IMR-90 (cell line): ENCODE data around the gene CAND2. TPM values are rescaled to one million over a fixed set of nuclear protein-coding genes. Genes with fewer than 3 reads are reported as not detected.

Experiments used
- ATAC-seq: fragments of 200-7000 bp; cut with Tn5 transposase; 2 replicates; pipeline ENCODE4 v1.9.1; 2020; ENCODE audit warnings: low read depth, mild to moderate bottlenecking, moderate library complexity
- BruUV-seq: library from RNA; stranded (reverse); fragments of 400-500 nt; replicated peaks from 2 replicates; lab custom pipeline; 2021; lab: Mats Ljungman, UMichigan
- CTCF ChIA-PET: fragments of 300-600 bp; formaldehyde crosslinking; extraction: SDS; loops from one replicate; lab custom pipeline; 2021; ENCODE audit warnings: antibody characterized with exemption; lab: Yijun Ruan, JAX
- POLR2A ChIA-PET: fragments of 300-600 bp; sonication (Branson Sonifier 250); formaldehyde crosslinking; loops from one replicate; lab custom pipeline; 2022; ENCODE audit warnings: antibody characterized with exemption; ENCODE audit not compliant: unreplicated experiment; lab: Charles Lee
- DNase-seq: peaks from one replicate; pipeline ENCODE4 v3.0.0; 2013
- H2AFZ ChIP-seq: replicated peaks from 2 replicates; pipeline ENCODE3; 2013; ENCODE audit warnings: low read length, mild to moderate bottlenecking; ENCODE audit not compliant: poor library complexity
- H2AK5ac ChIP-seq: 2 replicates; pipeline ENCODE4 v1.6.1; 2013; ENCODE audit warnings: low read depth, low read length, inconsistent platforms
- H2AK9ac ChIP-seq: replicated peaks from 2 replicates; pipeline ENCODE3; 2013; ENCODE audit warnings: mild to moderate bottlenecking, low read depth, low read length, moderate library complexity; ENCODE audit not compliant: poor library complexity
- H2BK120ac ChIP-seq: 2 replicates; pipeline ENCODE4 v1.6.1; 2013; ENCODE audit warnings: low read depth, low read length, inconsistent platforms
- H2BK15ac ChIP-seq: 3 replicates; pipeline ENCODE4 v1.6.1; 2013; ENCODE audit warnings: low read depth, low read length, inconsistent platforms
- H2BK20ac ChIP-seq: 2 replicates; pipeline ENCODE4 v1.6.1; 2013; ENCODE audit warnings: low read depth, mild to moderate bottlenecking, inconsistent platforms, low read length, moderate library complexity
- H2BK5ac ChIP-seq: 2 replicates; pipeline ENCODE4 v1.6.1; 2013; ENCODE audit warnings: mild to moderate bottlenecking, low read depth, low read length, inconsistent platforms; ENCODE audit not compliant: poor library complexity, severe bottlenecking
- H3K14ac ChIP-seq: replicated peaks from 2 replicates; pipeline ENCODE4 v1.6.1; 2013; ENCODE audit warnings: low read depth, low read length, inconsistent platforms
- H3K18ac ChIP-seq: 2 replicates; pipeline ENCODE4 v1.6.1; 2013; ENCODE audit warnings: low read depth, low read length, control low read depth
- H3K23ac ChIP-seq: 2 replicates; pipeline ENCODE4 v1.6.1; 2013; ENCODE audit warnings: low read depth, low read length, inconsistent platforms
- H3K27ac ChIP-seq: 2 replicates; pipeline ENCODE4 v1.5.1; 2013; ENCODE audit warnings: mild to moderate bottlenecking, control low read depth, low read length; ENCODE audit not compliant: insufficient read depth
- H3K27me3 ChIP-seq: 2 replicates; pipeline ENCODE4 v1.6.1; 2013; ENCODE audit warnings: low read length; ENCODE audit not compliant: control insufficient read depth, insufficient read depth
- H3K36me3 ChIP-seq: 2 replicates; pipeline ENCODE4 v1.6.1; 2013; ENCODE audit warnings: low read length, mixed read lengths; ENCODE audit not compliant: control insufficient read depth, insufficient read depth
- H3K4ac ChIP-seq: 2 replicates; pipeline ENCODE4 v1.6.1; 2013; ENCODE audit warnings: low read depth, low read length, inconsistent platforms
- H3K4me1 ChIP-seq: 2 replicates; pipeline ENCODE4 v1.6.1; 2013; ENCODE audit warnings: low read length, mixed read lengths; ENCODE audit not compliant: control insufficient read depth, insufficient read depth
- H3K4me2 ChIP-seq: 2 replicates; pipeline ENCODE4 v1.6.1; 2013; ENCODE audit warnings: low read depth, mild to moderate bottlenecking, control low read depth, low read length, moderate library complexity
- H3K4me3 ChIP-seq: 2 replicates; pipeline ENCODE4 v1.5.1; 2013; ENCODE audit warnings: low read depth, mild to moderate bottlenecking, control low read depth, low read length, moderate library complexity; ENCODE audit not compliant: insufficient read depth
- H3K56ac ChIP-seq: 2 replicates; pipeline ENCODE4 v1.6.1; 2013; ENCODE audit warnings: low read length, inconsistent platforms; ENCODE audit not compliant: insufficient read depth; ENCODE audit errors: extremely low read depth
- H3K79me1 ChIP-seq, 2 experiments: 2 replicates each; pipeline ENCODE4 v1.6.1; 2013; ENCODE audit warnings: low read length in 2 of 2, inconsistent platforms in 1 of 2, low read depth in 1 of 2
- H3K9ac ChIP-seq: 2 replicates; pipeline ENCODE4 v1.6.1; 2013; ENCODE audit warnings: low read depth, low read length, control low read depth
- H3K9me1 ChIP-seq: 2 replicates; pipeline ENCODE4 v1.6.1; 2013; ENCODE audit warnings: low read length, inconsistent platforms; ENCODE audit not compliant: insufficient read depth
- H3K9me3 ChIP-seq: 2 replicates; pipeline ENCODE4 v1.6.1; 2013; ENCODE audit warnings: low read length; ENCODE audit not compliant: control insufficient read depth, insufficient read depth
- H4K20me1 ChIP-seq: 2 replicates; pipeline ENCODE4 v1.6.1; 2013; ENCODE audit warnings: low read length, inconsistent platforms; ENCODE audit not compliant: insufficient read depth
- H4K5ac ChIP-seq: 2 replicates; pipeline ENCODE4 v1.6.1; 2013; ENCODE audit warnings: mild to moderate bottlenecking, low read depth, low read length, control low read depth
- H4K8ac ChIP-seq, 2 experiments: 2 replicates each; pipeline ENCODE4 v1.6.1; 2013; ENCODE audit warnings: low read depth in 2 of 2, low read length in 2 of 2, control low read depth in 1 of 2, inconsistent platforms in 1 of 2
- H4K91ac ChIP-seq: 2 replicates; pipeline ENCODE4 v1.6.1; 2013; ENCODE audit warnings: low read depth, low read length, inconsistent platforms; ENCODE audit not compliant: insufficient read depth
- CHD1 ChIP-seq: IDR thresholded peaks from 2 replicates; pipeline ENCODE4 v1.6.1; 2012; ENCODE audit warnings: low read depth, low read length, improper control_type of control experiment
- SMC3 ChIP-seq: fragments of 150-350 bp; IDR thresholded peaks from 2 replicates; pipeline ENCODE4 v1.6.1; 2016; ENCODE audit warnings: low read depth, mild to moderate bottlenecking, antibody characterized with exemption, low read length, moderate library complexity
- WGBS, 2 experiments: methylation state at CpG; one replicate each; pipeline versions ENCODE4 v1.1.5 to v1.1.7; 2013; ENCODE audit warnings: missing lambda C conversion rate in 2 of 2; ENCODE audit not compliant: insufficient read length in 1 of 2; ENCODE audit errors: extremely low coverage in 2 of 2; 5-methylcytosine and 5-hydroxymethylcytosine counted together
- dilution Hi-C: fragments of 300-500 bp; cut with HindIII; formaldehyde crosslinking; loops from one replicate; pipeline ENCODE4 v1.14.3; 2018; ENCODE audit warnings: low sequenced_read_pairs; ENCODE audit not compliant: unreplicated experiment
- in situ Hi-C: fragments of 300-500 bp; cut with MboI; formaldehyde crosslinking; loops from 3 replicates; pipeline ENCODE4 v1.14.3; 2019; ENCODE audit warnings: low sequenced_read_pairs, inconsistent platforms, mixed read lengths
- intact Hi-C: fragments of 100-400 bp; cut with micrococcal nuclease; formaldehyde crosslinking; loops from 2 replicates; pipeline ENCODE4 v1.10.0; 2022
- polyA plus RNA-seq, 3 experiments: library from polyadenylated mRNA; depleted of rRNA; stranded (reverse); fragments of >200 nt; gene quantifications; 2 replicates each; pipeline ENCODE4 v1.2.3, GENCODE V29; 2012; ENCODE audit warnings: low replicate concordance in 1 of 3
- total RNA-seq: library from RNA; depleted of rRNA; stranded (reverse); fragments of >200 nt; gene quantifications from 2 replicates; pipeline ENCODE4 v1.2.3, GENCODE V29; 2012

The CAND2 gene
- total and polyA plus RNA-seq, 2 of the 4 experiments (the other 2 are of a cell fraction): 2.9 to 4.9 TPM

DNA sequence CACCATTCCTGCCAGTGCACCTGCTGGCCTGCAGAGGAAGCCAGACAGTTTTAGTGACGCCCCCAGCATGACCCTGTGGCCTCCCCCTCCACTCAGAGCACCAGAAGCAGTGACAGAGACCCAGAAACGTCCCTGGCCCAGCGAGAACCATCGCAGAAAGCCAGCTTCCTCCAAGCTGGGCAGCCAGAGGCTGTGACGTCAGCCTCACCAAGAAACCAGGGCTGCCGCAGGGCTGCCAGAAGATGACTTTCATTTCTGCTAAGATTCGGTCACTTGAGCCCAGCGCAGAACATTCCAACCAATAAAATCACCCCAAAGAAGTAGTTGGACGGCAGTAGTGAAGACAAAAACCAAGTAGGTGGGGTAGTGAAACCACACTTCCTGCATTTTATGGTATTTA is 74.5 kb downstream of the CAND2 start:
- no peak overlapping the region for H2BK20ac ChIP-seq
- H4K5ac ChIP-seq: no peak overlapping the region
- H3K27ac ChIP-seq: no peak overlapping the region
- no peak overlapping the region for H3K14ac ChIP-seq
- dilution Hi-C loops: no loop called here
- H3K18ac ChIP-seq: no peak overlapping the region
- H3K4ac ChIP-seq: no peak overlapping the region
- peaks cover 25% of the 10 kb centered on the region for H3K27me3 ChIP-seq
- no peak overlapping the region for H3K9ac ChIP-seq
- BruUV-seq: no TSS peak
- H2AK9ac ChIP-seq: no peak overlapping the region
- no peaks in the 10 kb centered on the region; the same call in 1 of the 2 replicates for H3K4me1 ChIP-seq
- no peak overlapping the region for H2BK15ac ChIP-seq
- no peak overlapping the region for H4K8ac ChIP-seq
- H4K91ac ChIP-seq: no peak overlapping the region
- no peaks in the 10 kb centered on the region for H4K20me1 ChIP-seq
- in situ Hi-C loops: no loop called here
- CTCF ChIA-PET: no interaction called here
- H3K56ac ChIP-seq: no peak overlapping the region
- no peaks in the 10 kb centered on the region for H3K79me1 ChIP-seq
- ATAC-seq: no peak
- H3K9me3 ChIP-seq: no peaks in the 10 kb centered on the region
- no peak overlapping the region for H3K4me3 ChIP-seq
- POLR2A ChIA-PET: no interaction called here
- peak; percentile 33 for DNase-seq
- H3K9me1 ChIP-seq: no peaks in the 10 kb centered on the region; the same call in 1 of the 2 replicates
- TF ChIP-seq SMC3: no peak
- TF ChIP-seq CHD1: no peak
- H3K36me3 ChIP-seq: no peaks in the 10 kb centered on the region
- no CpG with 5 or more reads among the region's 9 CpGs for WGBS, 2 experiments
- intact Hi-C loops: no loop called here
- H2BK5ac ChIP-seq: no peak overlapping the region
- no peak overlapping the region for H3K23ac ChIP-seq
- H2AK5ac ChIP-seq: no peak overlapping the region
- peak overlapping the region; percentile 32 for H2AFZ ChIP-seq
- H3K4me2 ChIP-seq: no peak overlapping the region
- H2BK120ac ChIP-seq: no peak overlapping the region
